Measurements from ENCODE around the gene NGEF. TPM values are rescaled to one million over a fixed set of nuclear protein-coding genes. Genes with fewer than 3 reads are reported as not detected.
"Not testable (repeated sequence)": the region's sequence is repeated elsewhere in the genome, so short reads cannot be mapped to it uniquely, and the experiment has no call there.

Gene NGEF
- total RNA-seq, 1 donor from 2014 or later: 6.1 TPM

DNA sequence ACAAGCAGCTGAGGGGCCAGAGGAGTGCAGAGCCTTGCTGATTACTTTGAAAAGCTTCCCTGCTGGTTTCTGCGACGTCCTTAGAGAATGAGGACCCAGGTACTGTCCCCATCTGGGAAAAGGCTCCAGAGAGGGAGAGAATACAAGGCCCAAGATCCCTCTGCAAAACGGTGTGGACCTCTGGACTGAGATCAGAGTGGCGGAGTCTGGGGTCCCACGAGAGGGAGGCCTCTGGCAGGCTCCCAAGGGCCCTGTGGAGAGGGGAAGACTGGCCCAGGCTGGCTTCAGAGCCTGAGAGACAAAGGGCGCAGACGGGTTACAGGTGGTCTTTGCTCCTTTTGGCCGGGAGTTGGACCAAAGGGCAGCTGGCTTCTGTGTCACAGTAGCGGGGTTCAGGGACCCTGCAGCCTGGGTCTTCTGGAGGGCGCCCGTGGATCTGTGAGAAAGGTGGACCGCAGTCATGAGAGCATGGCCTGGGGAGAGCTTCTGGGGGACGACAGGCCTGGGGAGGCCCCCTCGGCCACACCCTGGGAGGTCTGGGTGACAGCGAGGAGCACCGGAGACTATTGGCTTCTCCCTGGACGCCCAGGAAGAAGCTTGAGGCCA lies 142.2 kb downstream of the NGEF start:
- no peak for ATAC-seq

GRCh38 chr2:232870018-232870765 lies 142.9 kb downstream of the NGEF start, which contains the start of gene SNORC:
Gene SNORC (plus strand): TSS chr2:232870264. CDS start chr2:232870342, 78 bp downstream.
- no peak for ATAC-seq

GRCh38 chr2:232869138-232870017 lies 143.7 kb downstream of the NGEF start:
- no peak for ATAC-seq

GRCh38 chr2:232866104-232866503 lies 147.0 kb downstream of the NGEF start:
- no peak for ATAC-seq

GRCh38 chr2:232865165-232865564 lies 147.9 kb downstream of the NGEF start:
- no peak for ATAC-seq

- peak; percentile 84 for ATAC-seq
Measured at GRCh38 chr2:232863996-232864395, 149.1 kb downstream of the NGEF start.

GRCh38 chr2:232861353-232861752 lies 151.7 kb downstream of the NGEF start:
- no peak for ATAC-seq

DNA sequence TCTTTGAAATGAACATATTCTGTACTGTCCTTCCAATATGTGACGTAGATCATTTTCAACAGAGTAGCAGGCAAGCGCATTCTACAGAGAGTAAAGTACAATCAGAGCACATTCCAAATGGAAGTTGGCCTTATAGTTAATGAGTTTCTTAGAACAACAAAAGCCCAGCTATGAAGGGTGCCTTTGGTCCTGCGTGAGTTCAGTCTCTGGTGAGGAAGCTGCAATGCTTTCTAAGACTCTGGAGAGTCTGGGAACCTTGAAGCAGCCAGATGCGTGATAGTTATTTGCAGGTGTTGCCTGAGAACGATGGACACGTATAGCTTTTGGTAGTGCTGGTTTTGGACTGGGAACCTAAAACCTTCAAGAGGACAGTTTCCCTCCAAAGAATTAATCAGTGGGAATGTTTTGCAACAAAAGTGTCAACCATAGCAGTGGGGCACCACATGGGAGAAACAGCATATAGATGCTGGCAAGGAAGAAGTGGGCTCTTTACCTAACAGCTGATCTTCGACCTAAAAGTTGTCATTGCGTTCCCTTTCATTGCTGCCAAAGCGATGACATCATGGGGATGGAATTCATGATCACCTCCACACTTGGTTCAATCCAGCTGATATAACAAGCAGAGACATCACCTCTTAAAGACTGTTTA lies 152.3 kb downstream of the NGEF start:
- no peak for ATAC-seq

- ATAC-seq: no peak
Measured at GRCh38 chr2:232859385-232859916, 153.6 kb downstream of the NGEF start.

DNA sequence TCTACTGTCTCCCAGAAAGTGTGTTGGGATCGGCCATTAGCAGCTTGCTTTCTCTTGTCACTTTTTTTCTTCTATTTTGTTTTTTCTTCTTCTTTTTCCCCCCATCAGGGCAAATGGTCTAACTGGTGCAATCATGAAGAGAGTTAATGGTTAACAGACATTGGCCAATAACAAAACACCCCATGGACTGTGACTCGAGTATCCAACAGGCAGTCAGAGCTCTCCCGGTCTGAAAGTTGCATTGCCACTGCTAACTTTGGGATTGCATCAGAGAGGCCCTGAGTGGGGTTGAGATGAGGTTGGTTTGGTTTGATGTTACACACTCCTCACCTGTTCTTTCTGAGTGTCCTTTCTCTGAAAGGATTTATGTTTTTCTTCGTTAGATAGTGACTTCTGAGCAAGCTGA lies 155.9 kb downstream of the NGEF start:
- no peak for ATAC-seq

GRCh38 chr2:232854082-232854481 lies 159.0 kb downstream of the NGEF start:
- no peak for ATAC-seq

DNA sequence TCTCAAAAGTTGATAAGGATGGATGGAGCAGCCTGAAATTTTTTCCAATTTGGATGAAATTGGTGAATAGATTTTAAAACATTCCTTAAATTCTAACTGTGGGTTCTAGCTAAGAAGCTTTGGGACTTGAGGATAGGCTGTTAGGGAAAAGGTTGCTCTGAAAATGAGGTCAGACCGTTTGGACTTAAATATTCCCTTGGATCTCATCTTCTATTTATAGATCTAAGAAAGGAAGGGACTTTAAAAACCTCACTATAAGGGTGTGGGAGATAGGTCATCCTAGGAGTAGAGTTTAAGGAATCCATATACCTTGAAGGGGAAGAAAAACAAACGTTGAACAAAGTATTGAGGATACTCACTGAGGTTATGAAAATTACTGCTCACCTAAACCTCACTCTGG lies 160.4 kb downstream of the NGEF start:
- ATAC-seq: no peak

GRCh38 chr2:232852081-232852480 lies 161.0 kb downstream of the NGEF start:
- not testable (repeated sequence) for ATAC-seq

- no peak for ATAC-seq
Measured at GRCh38 chr2:232850039-232850438, 163.0 kb downstream of the NGEF start.

DNA sequence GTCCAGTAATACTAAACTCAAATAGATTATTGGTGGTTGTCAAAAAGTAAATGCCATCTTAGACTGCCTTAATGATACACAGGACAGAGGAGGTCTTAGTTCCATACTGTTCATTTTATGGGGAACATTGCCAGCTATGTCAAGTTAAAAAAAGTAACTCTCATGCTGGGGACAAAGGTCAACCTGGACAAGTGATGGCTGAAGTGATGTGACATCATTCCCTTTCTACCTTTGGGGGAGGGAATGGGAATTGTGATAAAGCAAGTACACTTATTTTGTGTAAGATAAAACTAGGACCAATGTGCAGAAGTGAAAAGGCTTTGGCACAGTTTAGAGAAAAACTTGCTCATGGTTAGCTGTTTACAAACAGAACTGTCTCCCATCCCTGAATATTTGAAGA lies 167.0 kb downstream of the NGEF start:
- no peak for ATAC-seq

GRCh38 chr2:232843834-232844233 lies 169.2 kb downstream of the NGEF start:
- no peak for ATAC-seq

DNA sequence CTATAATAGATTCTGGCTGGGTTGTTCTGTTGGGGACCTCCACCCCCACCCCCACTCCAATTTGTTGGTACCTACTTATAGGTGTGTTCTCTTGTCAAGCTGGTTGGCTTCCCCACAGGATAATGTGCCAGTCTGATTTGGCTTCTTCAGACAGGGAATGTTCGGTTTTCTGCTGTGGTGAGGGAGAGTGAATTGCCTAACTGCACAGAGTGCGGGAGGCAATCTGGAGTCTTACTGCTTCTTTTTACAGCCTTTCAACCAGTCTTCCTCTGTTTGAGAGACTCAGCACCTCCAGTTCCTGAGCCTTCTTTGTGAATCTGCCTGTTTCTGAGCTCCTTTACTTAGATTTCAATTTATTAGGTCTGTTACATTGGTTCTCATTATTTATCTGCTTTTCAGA lies 170.4 kb downstream of the NGEF start:
- ATAC-seq: no peak

GRCh38 chr2:232839411-232840079 lies 173.5 kb downstream of the NGEF start:
- ATAC-seq: no peak

- no peak for ATAC-seq
Measured at GRCh38 chr2:232838406-232838874, 174.6 kb downstream of the NGEF start.

- ATAC-seq: no peak
Measured at GRCh38 chr2:232836934-232837333, 176.1 kb downstream of the NGEF start.

DNA sequence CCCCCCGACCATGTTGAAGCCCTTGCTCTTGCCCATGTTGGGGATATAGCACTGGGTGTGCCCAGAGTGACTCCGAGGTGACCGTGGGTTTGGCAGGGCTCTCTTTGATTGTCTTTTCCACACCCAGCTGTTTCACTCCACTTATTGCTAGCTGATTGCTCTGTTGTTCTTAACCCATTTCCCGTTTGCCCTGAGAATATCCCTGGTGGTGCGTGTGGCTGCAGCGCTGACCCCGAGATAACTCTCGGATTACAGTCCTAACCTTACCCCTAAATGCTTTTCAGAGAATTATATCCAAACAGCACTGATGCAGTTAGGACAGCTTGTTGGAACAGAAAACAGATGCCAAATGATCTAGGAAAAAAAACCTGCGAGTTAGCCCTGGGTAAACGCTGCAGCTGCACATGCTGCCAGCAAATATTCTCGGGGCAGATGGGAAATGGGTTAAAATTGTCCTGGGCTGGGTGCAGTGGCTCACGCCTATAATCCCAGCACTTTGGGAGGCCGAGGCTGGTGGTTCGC lies 177.3 kb downstream of the NGEF start:
- no peak for ATAC-seq

GRCh38 chr2:232833830-232834229 lies 179.2 kb downstream of the NGEF start:
- no peak for ATAC-seq
